H54 (cell line): ENCODE results near the gene UBASH3B.

Experiments
- DNase-seq: peaks from one replicate; pipeline ENCODE4 v3.0.0; 2011; ENCODE audit warnings: low spot score, mixed read lengths; ENCODE audit not compliant: insufficient read length
- FAIRE-seq: peaks from 3 replicates; lab custom pipeline; 2011; peaks lifted over from hg19 to GRCh38; lab: Jason Lieb, UNC
- POLR2A ChIP-seq: IDR thresholded peaks from 2 replicates; pipeline ENCODE4 v1.6.1; 2011; ENCODE audit warnings: low read depth, mild to moderate bottlenecking, low read length

The UBASH3B gene

GRCh38 chr11:122745111-122745510 lies 89.6 kb downstream of the UBASH3B start:
- no peak for TF ChIP-seq POLR2A
- no peak for FAIRE-seq
- DNase-seq = no peak

GRCh38 chr11:122746050-122746478 lies 90.5 kb downstream of the UBASH3B start:
- FAIRE-seq (no peak), DNase-seq (no peak)
- TF ChIP-seq POLR2A = no peak

- TF ChIP-seq POLR2A = no peak
- no peak for FAIRE-seq
- no peak for DNase-seq
Observed at GRCh38 chr11:122746611-122747244, 91.2 kb downstream of the UBASH3B start.

- no peak for DNase-seq
- TF ChIP-seq POLR2A = no peak
- FAIRE-seq = no peak
Observed at GRCh38 chr11:122747351-122747781, 91.8 kb downstream of the UBASH3B start.

GRCh38 chr11:122749005-122749687 lies 93.6 kb downstream of the UBASH3B start:
- TF ChIP-seq POLR2A = no peak
- DNase-seq (peak; percentile 52), FAIRE-seq (peak; percentile 81)

- no peak for TF ChIP-seq POLR2A
- DNase-seq = no peak
- no peak for FAIRE-seq
Observed at GRCh38 chr11:122750049-122750448, 94.5 kb downstream of the UBASH3B start.

- FAIRE-seq (peak; percentile 30), DNase-seq (no peak)
- no peak for TF ChIP-seq POLR2A
Observed at GRCh38 chr11:122751292-122752070, 96.0 kb downstream of the UBASH3B start.

- DNase-seq (no peak), FAIRE-seq (no peak)
- TF ChIP-seq POLR2A = no peak
Observed at GRCh38 chr11:122754028-122754427, 98.5 kb downstream of the UBASH3B start.

- DNase-seq (no peak), FAIRE-seq (no peak)
- TF ChIP-seq POLR2A = no peak
Observed at GRCh38 chr11:122754553-122755322, 99.2 kb downstream of the UBASH3B start.

- no peak for TF ChIP-seq POLR2A
- FAIRE-seq = no peak
- DNase-seq = no peak
Observed at GRCh38 chr11:122755409-122755808, 99.9 kb downstream of the UBASH3B start.

GRCh38 chr11:122755941-122756340 lies 100.4 kb downstream of the UBASH3B start:
- no peak for FAIRE-seq
- no peak for DNase-seq
- TF ChIP-seq POLR2A = no peak

GRCh38 chr11:122756417-122756816 lies 100.9 kb downstream of the UBASH3B start:
- no peak for TF ChIP-seq POLR2A
- FAIRE-seq (no peak), DNase-seq (no peak)

GRCh38 chr11:122757201-122757600 lies 101.7 kb downstream of the UBASH3B start:
- DNase-seq = no peak
- TF ChIP-seq POLR2A = no peak
- no peak for FAIRE-seq

GRCh38 chr11:122758339-122758738 lies 102.8 kb downstream of the UBASH3B start:
- FAIRE-seq (no peak), DNase-seq (no peak)
- no peak for TF ChIP-seq POLR2A
